LNCaP clone FGC (cell line): ENCODE data around the gene TDRD9.

ENCODE experiments used
- DNase-seq: peaks from one replicate; pipeline ENCODE4 v3.0.0-alpha.2; 2011; ENCODE audit warnings: low read depth
- H3K4me3 ChIP-seq: 2 replicates; pipeline ENCODE4 v1.5.1; 2011; ENCODE audit warnings: mild to moderate bottlenecking, low read depth, low read length, control low read depth
- CTCF ChIP-seq: IDR thresholded peaks from 2 replicates; pipeline ENCODE4 v1.5.1; 2012; ENCODE audit warnings: mild to moderate bottlenecking; ENCODE audit not compliant: control insufficient read depth, insufficient read depth; ENCODE audit errors: extremely low read depth

The TDRD9 gene

GRCh38 chr14:104095426-104096310 is 167.4 kb downstream of the TDRD9 start:
- TF ChIP-seq CTCF, result no peak
- DNase-seq, result no peak
- H3K4me3 ChIP-seq, result no peak overlapping the region

- DNase-seq, result no peak
- no peak for TF ChIP-seq CTCF
- no peak overlapping the region for H3K4me3 ChIP-seq
Measured at GRCh38 chr14:104096318-104096717, 168.1 kb downstream of the TDRD9 start.

- H3K4me3 ChIP-seq, result no peak overlapping the region
- peak; percentile 23 for TF ChIP-seq CTCF
- no peak for DNase-seq
Measured at GRCh38 chr14:104096751-104097700, 168.8 kb downstream of the TDRD9 start.

GRCh38 chr14:104098272-104099095 is 170.2 kb downstream of the TDRD9 start:
- DNase-seq, result no peak

GRCh38 chr14:104099096-104100041 is 171.1 kb downstream of the TDRD9 start:
- no peak overlapping the region for H3K4me3 ChIP-seq
- no peak for DNase-seq
- TF ChIP-seq CTCF, result no peak

More at GRCh38 chr14:104098272-104099095, 170.2 kb downstream of the TDRD9 start:
- H3K4me3 ChIP-seq, result no peak overlapping the region
- no peak for TF ChIP-seq CTCF
